Activated CD4-positive, alpha-beta T cell treated with anti-CD3 and anti-CD28 coated beads, Interleukin-2, amount 10 ng/mL, durations not matched to agents 7 days and 5 days (primary cell): ENCODE results near the gene ATRN. TPM values are rescaled to one million over a fixed set of nuclear protein-coding genes. Genes with fewer than 3 reads are reported as not detected.
A peak's percentile ranks its signal among the peaks of the same experiment; 100 is the strongest.

ENCODE experiments used
- CTCF ChIA-PET: fragments of 350-600 bp; sonication (Branson Sonifier 250); formaldehyde crosslinking; loops from one replicate; lab custom pipeline; 2021; ENCODE audit warnings: antibody characterized with exemption; lab: Charles Lee
- POLR2A ChIA-PET: fragments of 350-600 bp; sonication (Branson Sonifier 250); formaldehyde crosslinking; loops from one replicate; lab custom pipeline; 2021; ENCODE audit warnings: antibody characterized with exemption; lab: Charles Lee
- DNase-seq: peaks from one replicate; pipeline ENCODE4 v3.0.0-alpha.2; 2020
- H3K27ac Mint-ChIP-seq: one replicate; pipeline ENCODE4 v1.8.0; 2021; ENCODE audit warnings: mild to moderate bottlenecking, moderate library complexity, mixed read lengths
- H3K27me3 Mint-ChIP-seq: one replicate; pipeline ENCODE4 v1.8.0; 2021; ENCODE audit warnings: mixed read lengths
- H3K36me3 Mint-ChIP-seq: one replicate; pipeline ENCODE4 v1.8.0; 2021; ENCODE audit warnings: low read depth, mixed read lengths
- H3K4me1 Mint-ChIP-seq: one replicate; pipeline ENCODE4 v1.8.0; 2021; ENCODE audit warnings: mixed read lengths
- H3K4me3 Mint-ChIP-seq: one replicate; pipeline ENCODE4 v1.8.0; 2021; ENCODE audit warnings: mild to moderate bottlenecking, moderate library complexity, mixed read lengths
- H3K9me3 Mint-ChIP-seq: one replicate; pipeline ENCODE4 v1.8.0; 2021; ENCODE audit warnings: mixed read lengths
- total RNA-seq, 2 experiments: library from RNA; stranded (reverse); gene quantifications; one replicate each; pipeline ENCODE4 v1.2.3, GENCODE V29; 2021

ATRN gene
- total RNA-seq, 2 experiments from 2014 or later: 7.8 TPM

- H3K27ac Mint-ChIP-seq: no peak overlapping the region
- DNase-seq: no peak
- POLR2A ChIA-PET: no interaction called here
Measured at GRCh38 chr20:3449319-3449718, 21.5 kb upstream of the ATRN start.

GRCh38 chr20:3452136-3452535, 18.7 kb upstream of the ATRN start:
- H3K27me3 Mint-ChIP-seq: peaks cover 21% of the 10 kb centered on the region
- H3K27ac Mint-ChIP-seq: no peak overlapping the region
- H3K36me3 Mint-ChIP-seq: no peaks in the 10 kb centered on the region
- no peak overlapping the region for H3K4me3 Mint-ChIP-seq
- POLR2A ChIA-PET: no interaction called here
- CTCF ChIA-PET: interaction anchor here (1.0 kb wide), 1 partner anchor 9 kb away, joined by 4 read pairs; no protein-coding TSS in a partner anchor
- H3K9me3 Mint-ChIP-seq: no peaks in the 10 kb centered on the region
- no peaks in the 10 kb centered on the region for H3K4me1 Mint-ChIP-seq
- no peak for DNase-seq

More at GRCh38 chr20:3449319-3449718, 21.5 kb upstream of the ATRN start:
- H3K9me3 Mint-ChIP-seq: no peaks in the 10 kb centered on the region
- peaks cover 24% of the 10 kb centered on the region for H3K27me3 Mint-ChIP-seq
- CTCF ChIA-PET: no interaction called here
- H3K4me3 Mint-ChIP-seq: no peak overlapping the region
- H3K36me3 Mint-ChIP-seq: no peaks in the 10 kb centered on the region
- H3K4me1 Mint-ChIP-seq: no peaks in the 10 kb centered on the region

GRCh38 chr20:3452690-3453089, 18.1 kb upstream of the ATRN start:
- no peak overlapping the region for H3K4me3 Mint-ChIP-seq
- H3K4me1 Mint-ChIP-seq: no peaks in the 10 kb centered on the region
- DNase-seq: no peak
- peaks cover 21% of the 10 kb centered on the region for H3K27me3 Mint-ChIP-seq
- H3K36me3 Mint-ChIP-seq: no peaks in the 10 kb centered on the region
- H3K9me3 Mint-ChIP-seq: no peaks in the 10 kb centered on the region
- CTCF ChIA-PET: interaction anchor here (1.0 to 1.5 kb wide), 2 partner anchors 8 to 22 kb away, joined by 3 to 4 read pairs; no protein-coding TSS in a partner anchor
- H3K27ac Mint-ChIP-seq: no peak overlapping the region
- POLR2A ChIA-PET: no interaction called here

- Mint-ChIP-seq H3K4me3 (no peak overlapping the region), H3K36me3 (no peaks in the 10 kb centered on the region), H3K4me1 (no peaks in the 10 kb centered on the region), H3K27ac (no peak overlapping the region), H3K27me3 (peaks cover 21% of the 10 kb centered on the region), H3K9me3 (no peaks in the 10 kb centered on the region)
- ChIA-PET CTCF (no interaction called here), POLR2A (no interaction called here)
- DNase-seq: no peak
Measured at GRCh38 chr20:3454831-3455230, 16.0 kb upstream of the ATRN start.

- H3K27ac Mint-ChIP-seq: no peak overlapping the region
- no peak for DNase-seq
- H3K4me3 Mint-ChIP-seq: no peak overlapping the region
- H3K27me3 Mint-ChIP-seq: peaks cover 15% of the 10 kb centered on the region
- H3K36me3 Mint-ChIP-seq: no peaks in the 10 kb centered on the region
- H3K4me1 Mint-ChIP-seq: no peaks in the 10 kb centered on the region
- ChIA-PET CTCF (interaction anchor here (0.6 to 1.7 kb wide), 3 partner anchors 10 to 106 kb away, joined by 3 to 5 read pairs (median 3); no protein-coding TSS in a partner anchor), POLR2A (no interaction called here)
- no peaks in the 10 kb centered on the region for H3K9me3 Mint-ChIP-seq
Measured at GRCh38 chr20:3456648-3457047, 14.2 kb upstream of the ATRN start.

- no peaks in the 10 kb centered on the region for H3K4me1 Mint-ChIP-seq
- CTCF ChIA-PET: interaction anchor here (0.7 kb wide), 1 partner anchor 438 kb away, joined by 3 read pairs; no protein-coding TSS in a partner anchor
- no peaks in the 10 kb centered on the region for H3K36me3 Mint-ChIP-seq
- POLR2A ChIA-PET: no interaction called here
- no peak overlapping the region for H3K27ac Mint-ChIP-seq
- peaks cover 5% of the 10 kb centered on the region for H3K27me3 Mint-ChIP-seq
- H3K4me3 Mint-ChIP-seq: no peak overlapping the region
- DNase-seq: no peak
- H3K9me3 Mint-ChIP-seq: no peaks in the 10 kb centered on the region
Measured at GRCh38 chr20:3459881-3460307, 10.9 kb upstream of the ATRN start.

GRCh38 chr20:3461211-3461771, 9.5 kb upstream of the ATRN start:
- Mint-ChIP-seq H3K36me3 (no peaks in the 10 kb centered on the region), H3K27me3 (peaks cover 9% of the 10 kb centered on the region), H3K27ac (no peak overlapping the region), H3K4me1 (no peaks in the 10 kb centered on the region), H3K9me3 (no peaks in the 10 kb centered on the region), H3K4me3 (no peak overlapping the region)
- DNase-seq: no peak
- ChIA-PET POLR2A (no interaction called here), CTCF (interaction anchor here (0.7 to 1.9 kb wide), 2 partner anchors 9 to 27 kb away, joined by 3 to 4 read pairs; no protein-coding TSS in a partner anchor)

GRCh38 chr20:3461911-3462677, 8.7 kb upstream of the ATRN start:
- CTCF ChIA-PET: interaction anchor here (0.7 to 1.9 kb wide), 3 partner anchors 10 to 39 kb away, joined by 3 to 4 read pairs (median 3); no protein-coding TSS in a partner anchor

GRCh38 chr20:3464166-3464565, 6.7 kb upstream of the ATRN start:
- ChIA-PET CTCF (interaction anchor here (0.6 kb wide), 2 partner anchors 246 to 674 kb away, joined by 4 to 5 read pairs; no protein-coding TSS in a partner anchor), POLR2A (no interaction called here)
- no peak overlapping the region for H3K4me3 Mint-ChIP-seq
- no peaks in the 10 kb centered on the region for H3K9me3 Mint-ChIP-seq
- no peaks in the 10 kb centered on the region for H3K4me1 Mint-ChIP-seq
- peaks cover 13% of the 10 kb centered on the region for H3K27me3 Mint-ChIP-seq
- no peak overlapping the region for H3K27ac Mint-ChIP-seq
- DNase-seq: no peak
- no peaks in the 10 kb centered on the region for H3K36me3 Mint-ChIP-seq

More at GRCh38 chr20:3461911-3462677, 8.7 kb upstream of the ATRN start:
- POLR2A ChIA-PET: no interaction called here
- H3K4me3 Mint-ChIP-seq: no peak overlapping the region
- DNase-seq: no peak
- no peaks in the 10 kb centered on the region for H3K36me3 Mint-ChIP-seq
- H3K27ac Mint-ChIP-seq: no peak overlapping the region
- no peaks in the 10 kb centered on the region for H3K9me3 Mint-ChIP-seq
- H3K4me1 Mint-ChIP-seq: no peaks in the 10 kb centered on the region
- peaks cover 13% of the 10 kb centered on the region for H3K27me3 Mint-ChIP-seq

- no peak overlapping the region for H3K4me3 Mint-ChIP-seq
- H3K27ac Mint-ChIP-seq: no peak overlapping the region
- POLR2A ChIA-PET: interaction anchor here (0.5 kb wide), 1 partner anchor 277 kb away, joined by 3 read pairs; no protein-coding TSS in a partner anchor
- CTCF ChIA-PET: interaction anchor here (0.6 kb wide), 1 partner anchor 148 kb away, joined by 5 read pairs; no protein-coding TSS in a partner anchor
- DNase-seq: no peak
- H3K36me3 Mint-ChIP-seq: no peaks in the 10 kb centered on the region
- H3K27me3 Mint-ChIP-seq: peaks cover 13% of the 10 kb centered on the region
- no peaks in the 10 kb centered on the region for H3K4me1 Mint-ChIP-seq
- no peaks in the 10 kb centered on the region for H3K9me3 Mint-ChIP-seq
Measured at GRCh38 chr20:3465301-3465700, 5.5 kb upstream of the ATRN start.

- peak overlapping the region; percentile 96 for H3K4me3 Mint-ChIP-seq
- CTCF ChIA-PET: interaction anchor here (0.8 to 1.8 kb wide), 3 partner anchors 27 to 283 kb away, joined by 3 to 4 read pairs (median 3); no protein-coding TSS in a partner anchor
- H3K36me3 Mint-ChIP-seq: no peaks in the 10 kb centered on the region
Measured at GRCh38 chr20:3470208-3470626, 601 bp upstream of the ATRN start.

GRCh38 chr20:3471397-3472021, 691 bp downstream of the ATRN start:
- ChIA-PET POLR2A (no interaction called here), CTCF (no interaction called here)
- H3K4me1 Mint-ChIP-seq: peaks cover 25% of the 10 kb centered on the region
- peak overlapping the region; percentile 96 for H3K4me3 Mint-ChIP-seq
- H3K27ac Mint-ChIP-seq: peak overlapping the region; percentile 85
- H3K36me3 Mint-ChIP-seq: no peaks in the 10 kb centered on the region
- no peak for DNase-seq
- peaks cover 4% of the 10 kb centered on the region for H3K27me3 Mint-ChIP-seq
- no peaks in the 10 kb centered on the region for H3K9me3 Mint-ChIP-seq

More at GRCh38 chr20:3470208-3470626, 601 bp upstream of the ATRN start:
- POLR2A ChIA-PET: no interaction called here
- Mint-ChIP-seq H3K9me3 (no peaks in the 10 kb centered on the region), H3K4me1 (peaks cover 25% of the 10 kb centered on the region), H3K27ac (peak overlapping the region; percentile 81), H3K27me3 (peaks cover 10% of the 10 kb centered on the region)
- DNase-seq: no peak
